ENCODE measurements around the gene DUSP6.

The DUSP6 gene

DNA sequence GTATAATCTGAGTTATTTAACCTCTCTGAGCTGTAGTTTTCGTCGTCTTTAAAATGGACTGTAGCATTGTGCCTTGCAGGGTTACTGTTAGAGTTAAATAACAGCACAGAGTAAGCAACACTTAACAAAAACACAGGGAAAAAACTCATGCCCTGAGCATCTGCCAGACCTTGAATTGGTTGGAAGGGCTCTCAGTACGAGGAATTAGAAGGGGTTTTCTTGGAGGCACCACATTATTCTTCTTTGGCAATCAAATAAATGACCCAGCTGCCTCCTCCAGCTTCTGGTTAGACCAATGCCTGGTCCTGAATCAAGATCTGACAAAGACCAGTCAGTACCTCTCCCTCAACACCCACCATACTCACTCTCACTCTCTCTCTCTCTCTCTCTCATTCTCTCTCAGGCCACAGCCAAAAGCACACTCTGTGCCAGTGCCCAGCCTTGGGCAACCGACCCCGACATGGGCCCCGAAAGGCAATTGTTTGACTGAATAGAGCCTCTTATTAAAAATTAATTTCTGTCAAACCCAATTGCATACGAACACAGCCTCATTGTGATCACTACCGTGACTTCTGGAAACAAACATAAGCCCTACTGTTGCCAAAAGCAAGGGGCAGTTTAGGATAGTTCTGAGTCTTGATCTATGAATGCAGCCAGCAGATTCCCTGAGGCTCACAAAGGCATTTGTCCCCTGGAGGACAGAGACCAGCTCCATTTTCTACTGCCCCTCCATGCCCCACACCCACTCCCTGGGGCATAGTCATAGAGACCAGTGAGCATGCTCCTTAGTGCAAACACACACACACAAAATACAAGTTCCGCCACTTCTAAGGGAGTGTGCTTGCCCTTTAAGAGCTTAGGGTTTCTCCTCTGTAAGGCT lies 23.9 kb downstream of the DUSP6 start:
- DNase-seq, result no peak

DNA sequence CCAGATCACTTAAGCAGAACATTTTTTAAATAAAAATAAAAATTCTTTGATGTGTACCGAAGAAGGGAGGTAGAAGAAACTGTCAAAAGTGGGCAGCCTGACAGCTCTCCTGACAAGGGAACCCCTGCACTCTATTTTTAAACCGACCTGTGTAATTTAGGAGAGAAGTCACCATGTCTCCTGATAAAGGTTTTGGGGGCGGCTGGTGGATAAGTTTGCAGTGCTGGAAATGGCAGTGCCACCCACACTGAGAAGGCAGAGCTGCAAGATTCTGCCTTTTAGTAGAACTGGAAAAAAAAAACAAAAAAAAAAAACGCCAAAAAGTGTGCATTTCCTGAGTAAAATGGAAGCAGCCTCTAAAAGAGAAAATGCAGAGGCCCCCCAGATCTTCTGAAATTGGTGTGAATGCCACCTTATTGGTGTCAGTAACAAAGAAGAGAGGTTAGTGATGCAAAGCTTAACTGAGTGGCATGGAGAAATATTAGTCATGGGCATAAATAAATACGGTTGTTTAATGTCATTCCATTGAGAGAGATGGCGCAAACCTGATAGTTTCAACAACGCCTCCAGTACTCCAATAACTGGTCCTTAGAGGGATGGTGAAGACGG lies 24.7 kb downstream of the DUSP6 start:
- DNase-seq, result no peak

DNA sequence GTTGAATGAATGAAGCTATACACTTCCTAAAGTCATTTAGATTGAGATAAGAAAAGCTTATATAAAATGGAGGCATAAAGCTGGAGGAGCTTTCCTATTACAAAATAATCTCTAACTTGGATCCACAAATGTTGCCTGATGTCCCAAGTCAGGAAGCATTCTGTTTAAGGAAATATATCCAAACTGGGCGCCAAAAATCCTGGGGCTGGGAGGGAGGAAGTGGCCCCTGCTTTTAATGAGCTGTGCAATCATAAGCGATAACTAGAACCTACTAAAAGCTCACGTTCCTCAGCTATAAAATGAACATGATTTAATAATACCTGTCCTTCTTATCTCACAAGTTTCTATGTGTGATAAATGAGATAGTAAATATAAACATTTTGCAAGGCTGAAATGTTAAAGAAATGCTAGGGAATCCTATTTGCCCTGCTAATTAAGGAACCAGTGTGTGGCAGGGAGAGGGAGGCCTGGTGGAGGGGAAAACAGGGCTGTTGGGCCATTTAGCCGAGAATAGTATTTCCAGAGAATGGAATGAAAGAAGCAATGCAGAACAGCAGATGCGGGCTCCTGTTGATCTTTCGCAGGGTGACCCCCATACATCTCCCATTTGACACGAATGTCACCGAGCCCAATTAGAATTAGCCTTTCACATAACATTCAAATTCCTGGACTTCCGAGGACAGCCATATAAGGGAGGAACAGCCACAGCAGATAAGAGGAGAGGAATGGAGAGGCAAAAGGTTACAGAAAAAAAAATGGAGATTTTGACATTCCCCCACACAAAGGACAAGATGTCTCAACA lies 25.9 kb downstream of the DUSP6 start:
- no peak for DNase-seq

DNA sequence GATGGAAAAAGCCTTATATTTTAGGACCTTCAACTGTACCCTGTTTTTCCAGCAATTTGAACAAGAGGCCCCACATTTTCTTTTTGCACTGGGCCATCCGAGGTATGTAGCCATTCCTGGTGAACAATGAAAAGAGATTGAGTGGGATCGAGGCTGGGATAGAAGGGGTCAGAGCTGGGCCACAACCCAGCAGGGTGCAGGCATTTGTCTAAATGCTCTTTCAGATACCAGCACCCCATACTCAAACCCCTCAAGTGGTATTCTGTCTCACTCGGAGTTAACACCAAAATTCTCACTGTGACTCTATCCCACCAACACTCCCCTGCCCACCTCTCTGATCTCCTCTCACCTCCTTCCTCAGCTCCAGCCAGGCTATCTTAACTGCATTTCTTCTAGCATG lies 26.8 kb downstream of the DUSP6 start:
- DNase-seq, result no peak

DNA sequence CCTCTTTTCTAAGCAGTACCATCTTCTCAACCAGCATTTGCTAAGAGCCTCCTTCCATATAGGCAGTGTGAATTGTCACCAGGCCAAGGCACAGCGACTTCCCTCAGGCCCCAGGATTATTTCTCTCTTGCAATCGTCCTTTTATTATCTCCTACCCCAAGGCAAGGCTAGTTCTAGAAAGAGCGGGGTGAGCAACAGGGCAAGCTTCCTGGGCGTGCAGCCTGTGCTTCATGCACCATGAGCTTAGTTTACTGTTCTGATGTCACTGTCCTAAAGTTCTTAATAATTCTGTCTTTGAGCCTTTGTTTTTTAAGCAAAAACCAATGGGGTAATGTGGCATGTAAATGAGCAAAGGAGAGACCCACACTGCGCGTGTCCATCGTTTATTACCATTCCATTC lies 27.9 kb downstream of the DUSP6 start:
- no peak for DNase-seq

DNA sequence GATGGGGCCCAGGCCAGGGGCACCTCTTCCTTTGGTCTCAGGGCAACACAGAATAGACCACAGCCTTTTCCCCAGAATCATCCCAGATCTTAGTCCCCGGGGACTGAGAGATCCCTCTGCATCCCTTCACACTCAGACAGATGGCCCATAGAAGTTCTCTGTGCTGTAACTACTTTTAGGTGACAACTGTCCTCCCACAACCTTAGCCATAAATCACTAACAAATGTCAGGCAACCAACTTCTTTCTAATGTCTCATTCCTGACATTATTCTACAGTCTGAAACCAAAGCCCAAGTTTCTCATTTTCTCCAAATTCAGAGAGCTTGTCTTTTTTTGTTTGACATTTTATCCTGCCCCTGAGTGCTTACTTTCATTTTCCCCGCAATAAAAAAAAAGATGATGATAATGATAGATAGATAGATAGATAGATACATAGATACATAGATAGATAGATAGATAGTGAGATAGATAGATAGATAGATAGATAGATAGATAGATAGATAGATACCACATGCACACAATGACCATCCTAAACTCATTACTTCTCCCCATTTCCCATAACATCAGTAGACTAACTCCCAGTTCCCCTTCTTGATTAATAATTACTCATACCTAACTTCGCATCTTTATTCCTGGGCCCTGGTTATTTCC lies 28.6 kb downstream of the DUSP6 start:
- no peak for DNase-seq

DNA sequence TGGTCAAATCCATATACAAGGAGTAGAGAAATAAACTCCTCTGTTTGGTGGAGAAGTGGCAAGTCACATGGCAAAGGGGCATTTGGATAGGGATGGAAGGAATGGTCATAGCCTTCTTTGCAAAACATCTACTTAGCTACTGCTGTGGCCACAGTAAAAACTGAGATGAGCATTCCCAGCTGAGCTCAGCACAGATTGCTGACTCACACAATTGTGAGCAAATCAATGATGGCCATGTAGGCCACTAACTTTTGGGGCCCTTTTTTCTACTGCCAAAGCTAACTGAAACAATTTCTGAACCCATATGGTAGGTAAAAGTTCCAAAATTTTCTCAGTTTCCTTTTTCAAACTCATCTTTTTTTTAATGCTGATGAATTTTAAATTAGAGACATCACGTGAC lies 31.6 kb downstream of the DUSP6 start:
- DNase-seq, result no peak

DNA sequence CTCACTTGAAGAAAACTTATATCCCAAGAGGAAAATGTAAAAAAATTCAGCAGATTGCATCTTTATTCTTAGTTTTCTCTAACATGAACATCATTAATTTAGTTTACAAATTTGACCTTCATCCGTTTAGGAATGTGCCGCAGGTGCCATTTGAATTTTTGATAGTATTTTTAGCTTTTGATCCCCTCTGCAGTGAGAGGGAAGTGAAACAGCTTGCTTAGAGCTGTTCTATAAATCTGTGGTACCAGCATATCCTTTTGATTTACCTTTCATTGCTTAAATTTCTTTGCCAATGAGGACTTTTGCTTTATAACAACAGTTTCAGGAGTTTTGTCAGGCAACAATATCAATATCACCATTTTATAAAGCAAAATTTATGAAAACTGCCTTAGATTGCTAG lies 32.7 kb downstream of the DUSP6 start:
- no peak for DNase-seq

DNA sequence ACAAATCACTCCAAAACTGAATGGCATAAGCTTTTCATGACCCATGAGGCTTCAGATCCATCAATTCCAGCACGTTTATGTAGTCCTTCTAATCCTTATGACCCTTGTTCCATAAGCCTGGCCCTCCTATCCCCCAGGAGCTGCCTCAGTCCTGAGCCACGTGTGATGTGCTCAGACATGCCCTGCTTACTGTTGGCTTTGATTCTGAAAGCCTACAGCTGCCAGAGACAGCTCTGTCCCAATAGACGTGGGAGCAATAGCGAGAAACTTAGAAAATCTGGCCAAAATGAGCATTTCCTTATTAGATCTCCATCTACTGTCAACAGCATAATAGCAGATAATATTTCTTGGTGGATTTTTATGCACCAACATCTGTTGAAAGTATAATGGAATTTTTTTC lies 33.2 kb downstream of the DUSP6 start:
- DNase-seq, result no peak

DNA sequence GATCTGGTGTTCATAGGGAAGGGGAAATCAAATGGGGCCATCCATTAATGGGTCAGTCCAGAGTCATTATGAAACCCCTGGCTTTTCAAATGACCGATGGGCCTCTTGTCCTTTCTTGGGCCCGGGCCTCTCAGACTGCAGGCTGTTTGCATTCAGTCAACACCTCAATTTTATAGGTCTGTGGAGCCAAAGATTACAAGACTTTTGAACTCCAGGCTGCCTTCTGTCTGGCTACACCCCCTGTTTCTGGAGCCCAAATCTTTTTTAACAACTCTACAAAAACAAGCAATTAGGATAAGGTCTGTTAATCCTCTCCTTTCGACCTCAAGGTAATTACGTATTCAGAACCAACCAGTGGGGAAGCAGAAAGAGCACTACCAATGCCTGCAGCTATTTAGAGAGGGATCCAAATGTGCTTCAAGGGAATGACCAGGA lies 35.6 kb downstream of the DUSP6 start:
- no peak for DNase-seq

DNA sequence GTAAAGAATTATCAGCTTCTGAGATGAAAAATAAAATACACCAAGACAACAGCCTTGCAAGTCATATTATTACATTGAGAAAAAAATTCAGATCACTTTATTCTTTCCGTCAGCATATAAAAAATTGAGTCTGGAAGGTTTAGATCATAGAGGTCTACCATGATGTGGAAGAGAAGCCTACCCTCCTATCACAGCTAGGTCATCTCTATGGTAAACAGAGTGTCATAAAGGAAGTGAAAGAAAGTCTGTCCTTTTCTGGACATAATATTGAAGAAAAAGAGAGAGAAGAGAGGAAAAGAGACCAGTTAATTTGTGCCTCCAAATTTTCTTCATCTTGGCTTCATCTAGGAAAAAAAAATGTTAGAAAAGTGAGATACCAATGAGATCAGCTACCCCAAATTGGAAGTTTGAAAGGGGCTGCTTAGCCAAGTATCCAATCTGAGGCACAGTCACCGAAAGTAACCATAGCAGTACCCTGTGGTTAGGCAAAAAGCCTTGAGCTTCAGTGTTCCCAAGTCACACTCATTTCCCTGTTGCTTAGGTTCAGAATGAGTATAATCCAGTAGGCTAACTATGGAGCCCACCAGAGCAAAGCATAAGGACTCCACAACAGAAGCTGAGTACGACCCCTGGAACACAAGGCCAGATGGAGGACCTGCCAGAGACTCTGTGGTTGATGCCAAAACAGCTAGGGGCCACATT lies 38.1 kb downstream of the DUSP6 start:
- no peak for DNase-seq

DNA sequence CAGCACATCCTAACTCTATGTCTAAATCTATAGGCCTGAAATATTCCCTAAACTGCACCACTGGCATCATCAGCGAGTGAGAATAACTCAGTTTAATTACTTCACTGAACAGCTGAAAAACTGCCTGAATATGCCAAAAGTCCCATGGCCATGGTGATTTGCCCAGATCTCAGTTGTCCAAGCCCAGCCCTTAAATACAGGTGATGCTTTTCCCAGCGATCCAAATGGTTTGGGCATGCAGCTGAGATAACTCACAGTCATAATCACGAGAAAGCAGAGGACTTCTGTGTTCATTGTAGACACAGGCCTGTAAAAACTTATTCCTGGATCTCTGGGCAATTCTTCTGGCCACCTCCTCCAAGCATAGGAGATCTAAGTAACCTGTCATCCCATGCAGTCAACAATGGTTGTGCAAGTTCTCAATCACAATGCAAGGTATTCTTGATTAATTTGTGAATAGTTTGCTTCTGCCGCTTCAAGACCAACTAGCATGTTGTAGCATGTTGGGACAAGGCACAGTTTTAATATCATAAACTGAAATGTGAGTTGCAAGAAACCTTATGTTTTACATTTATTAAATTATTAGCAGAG lies 40.5 kb downstream of the DUSP6 start:
- no peak for DNase-seq

DNA sequence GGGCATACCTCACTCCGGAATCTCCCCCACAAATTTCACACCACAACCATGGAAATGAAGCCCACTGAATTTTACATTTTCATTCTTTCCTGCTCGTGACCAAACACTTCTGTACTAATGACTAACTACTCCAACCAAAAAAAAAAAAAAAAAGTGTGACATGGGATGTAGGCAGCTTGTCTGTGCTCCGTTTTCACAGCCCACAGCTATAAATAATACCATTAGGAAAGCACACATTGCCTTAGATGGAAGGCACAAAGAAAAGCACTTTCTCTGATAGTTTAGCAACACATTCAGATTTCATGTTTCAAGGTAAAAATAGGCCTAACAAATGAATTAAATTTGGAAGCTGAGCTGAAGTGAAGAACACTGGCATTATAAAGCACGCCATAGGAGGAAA lies 42.5 kb downstream of the DUSP6 start:
- DNase-seq, result no peak

DNA sequence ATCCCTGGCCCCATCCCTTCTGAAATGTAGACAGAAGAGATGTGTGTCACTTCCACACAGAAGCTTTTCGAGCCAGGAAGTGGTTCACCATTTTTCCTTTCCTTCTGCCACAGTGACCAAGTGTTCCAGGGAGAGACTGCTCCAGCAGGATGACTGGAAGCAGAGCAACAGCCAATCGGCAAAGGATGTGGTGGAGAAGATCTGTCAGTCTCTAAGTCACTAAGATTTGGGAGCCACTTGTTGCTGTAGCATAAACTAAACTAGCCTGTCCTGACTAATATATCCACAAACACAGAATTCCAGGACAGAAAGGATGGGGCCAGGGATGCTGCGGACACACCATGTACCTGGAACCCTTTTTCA lies 42.9 kb downstream of the DUSP6 start:
- no peak for DNase-seq

DNA sequence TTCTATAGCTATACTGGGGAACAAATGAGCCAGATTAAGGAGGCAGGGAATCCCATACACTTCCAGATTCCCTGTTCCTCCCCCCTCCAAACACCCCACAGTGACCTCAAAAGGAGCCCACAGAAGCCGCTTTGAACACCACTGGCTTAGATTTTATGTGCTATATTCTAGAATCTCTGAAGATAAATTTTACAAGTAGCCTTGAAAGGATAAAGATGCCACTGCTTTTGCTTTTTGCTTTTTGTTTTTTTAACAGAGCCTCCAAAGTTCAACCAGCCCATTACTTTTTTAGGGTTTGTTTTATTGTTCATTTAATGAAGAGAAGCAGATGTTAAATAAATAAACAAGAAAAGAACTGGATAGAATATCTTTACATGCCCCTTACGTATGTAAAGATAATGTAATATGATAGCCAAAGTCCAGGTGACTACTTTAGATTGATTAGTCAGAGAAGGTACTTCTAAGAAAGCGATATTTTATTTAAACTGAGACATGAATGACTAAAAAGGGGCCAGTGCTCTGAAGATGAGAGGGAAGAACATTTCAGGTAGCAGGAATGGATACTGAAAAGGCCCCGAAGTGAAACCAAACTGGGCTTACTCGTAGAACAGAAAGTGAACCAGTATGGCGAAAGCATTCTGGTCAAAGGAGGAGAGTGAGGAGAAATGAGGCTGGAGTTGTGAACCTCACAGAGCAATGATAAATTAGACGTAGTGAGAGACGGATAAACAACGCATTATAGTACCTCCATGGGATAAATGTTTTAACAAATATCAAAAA lies 44.6 kb downstream of the DUSP6 start:
- DNase-seq, result no peak

DNA sequence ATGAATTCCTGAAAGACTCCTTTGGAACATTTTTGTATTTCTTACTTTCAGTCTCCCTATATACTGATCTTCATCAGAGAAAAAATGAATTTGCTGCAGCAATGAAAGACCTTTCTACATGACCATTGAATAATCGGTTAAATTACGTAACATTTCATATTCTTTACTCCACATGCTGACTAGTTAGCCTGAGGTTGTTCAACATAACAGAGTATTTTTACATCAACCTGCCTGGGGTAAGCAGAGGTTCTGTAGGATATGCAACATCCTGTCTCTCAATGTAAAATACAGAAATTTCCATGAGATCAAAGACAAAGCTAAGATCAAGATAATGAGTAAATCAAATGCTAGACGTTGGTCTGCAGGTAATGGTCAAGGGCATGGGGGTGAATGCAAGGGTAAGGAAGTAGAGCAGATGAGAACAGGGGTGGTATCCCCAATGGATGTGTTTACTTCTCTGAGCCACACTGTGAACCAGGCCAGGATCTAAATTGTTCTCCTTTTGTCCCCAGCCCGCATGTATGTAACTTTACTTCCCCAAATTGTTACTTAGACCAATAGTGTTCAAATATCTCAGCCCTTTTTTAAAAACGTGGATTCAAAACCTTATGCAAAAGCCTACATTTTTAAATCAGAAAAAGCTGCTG lies 45.4 kb downstream of the DUSP6 start:
- no peak for DNase-seq

DNA sequence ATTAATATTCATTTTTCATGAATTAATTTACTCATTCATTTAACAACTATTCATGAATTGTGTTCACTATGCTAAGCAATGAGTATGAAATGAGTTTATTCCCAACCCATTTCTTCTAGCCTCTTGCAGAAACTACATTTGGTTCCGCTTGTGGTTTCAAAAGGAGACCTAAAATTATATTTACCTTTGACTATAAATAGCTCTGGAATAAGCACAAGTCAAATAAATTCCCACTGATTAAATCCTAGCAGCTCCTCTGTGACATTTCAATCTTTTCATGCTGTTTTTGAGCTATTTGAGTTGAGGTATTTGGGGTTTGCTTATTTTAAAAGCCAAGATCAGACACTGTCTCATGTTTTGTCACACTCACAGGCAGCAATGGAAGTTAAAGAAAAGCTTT lies 46.9 kb downstream of the DUSP6 start:
- no peak for DNase-seq

DNA sequence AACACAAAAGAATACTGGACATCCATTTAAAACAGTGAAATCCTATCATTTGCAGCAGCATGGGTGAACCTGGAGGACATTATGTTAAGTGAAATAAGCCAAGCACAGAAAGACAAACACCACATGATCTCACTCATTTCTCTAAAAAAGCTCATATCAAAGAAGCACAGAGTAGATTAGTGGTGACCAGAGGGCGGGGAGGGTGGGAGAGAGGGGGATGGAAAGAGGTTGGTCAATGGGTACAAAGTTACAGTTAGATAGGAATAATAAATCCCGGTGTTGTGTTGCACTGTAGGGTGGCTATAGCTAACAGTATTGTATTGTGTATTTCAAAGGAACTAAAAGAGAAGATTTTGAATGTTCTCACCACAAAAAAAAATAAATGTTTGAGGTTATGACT lies 52.4 kb downstream of the DUSP6 start:
- DNase-seq, result no peak

DNA sequence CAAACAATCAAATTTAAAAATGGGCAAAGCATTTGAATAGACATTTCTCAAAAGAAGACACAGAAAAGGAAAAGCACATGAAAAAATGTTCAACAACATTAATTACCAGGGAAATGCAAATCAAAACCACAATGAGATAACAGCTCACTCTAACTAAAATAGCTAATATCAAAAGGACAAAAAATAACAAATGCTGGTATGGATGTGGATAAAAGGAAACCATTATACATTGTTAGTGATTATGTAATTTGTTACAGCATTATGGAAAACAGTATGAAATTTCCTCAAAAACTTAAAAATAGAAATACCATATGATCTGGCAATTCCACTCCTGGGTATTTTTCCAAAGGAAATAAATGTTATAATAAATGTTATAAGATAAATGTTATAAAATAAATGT lies 52.9 kb downstream of the DUSP6 start:
- no peak for DNase-seq
